ENCODE data around the gene PACRG.

DNA sequence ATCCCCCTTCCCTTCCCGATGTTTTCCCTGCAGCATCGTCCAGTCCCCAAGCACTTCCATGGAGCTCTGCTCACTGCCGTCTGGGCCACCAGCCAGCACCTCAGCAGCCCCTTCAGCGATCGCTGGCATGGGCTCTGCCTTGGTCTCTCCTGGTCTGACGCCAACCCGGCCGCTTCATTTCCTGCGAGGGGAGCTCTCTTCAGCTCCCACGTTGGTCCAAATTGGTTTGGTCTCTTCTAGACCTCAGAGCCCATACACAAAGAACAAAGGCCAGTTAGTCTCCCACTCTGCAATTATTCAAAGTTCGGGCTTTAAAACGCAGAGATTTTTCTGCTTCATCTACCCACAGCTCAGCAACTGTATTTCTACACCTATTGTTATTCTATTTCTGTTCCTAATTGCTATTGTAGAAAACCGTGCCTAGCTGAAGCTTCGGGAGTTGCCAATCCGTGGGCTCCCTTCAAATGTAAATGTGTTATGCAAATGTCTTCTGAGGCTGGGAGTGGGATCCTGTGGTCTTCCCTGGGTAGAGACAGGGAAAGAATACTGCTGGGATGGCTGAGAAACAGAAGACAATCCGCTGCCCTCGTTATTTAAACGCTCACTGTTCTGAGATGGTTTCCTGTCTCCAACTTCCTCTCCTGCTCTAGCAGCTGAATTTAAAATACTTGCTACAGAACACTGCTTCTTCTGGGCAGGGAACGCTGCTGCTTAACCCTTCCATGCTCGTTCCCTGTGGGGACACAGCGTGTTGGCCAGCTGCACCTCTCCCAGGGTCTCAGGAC is 532.5 kb downstream of the PACRG start:
- no peak for TF ChIP-seq CTCF (IDR thresholded peaks at IDR 0.05)
- no peak for TF ChIP-seq POLR2A (IDR thresholded peaks at IDR 0.05)

Measured in prostate gland (tissue), 2 donors.